Placental epithelial cell (primary cell): ENCODE measurements around the gene ZNF532. TPM values are rescaled to one million over a fixed set of nuclear protein-coding genes. Genes with fewer than 3 reads are reported as not detected.
A peak's percentile ranks its signal among the peaks of the same experiment; 100 is the strongest.

ENCODE experiments used
- small RNA-seq: library from RNA; depleted of rRNA; stranded (forward); fragments of <200 nt; gene quantifications from one replicate; pipeline ENCODE3, GENCODE V24; 2012
- total RNA-seq: library from RNA; depleted of rRNA; stranded (reverse); fragments of >200 nt; gene quantifications from 2 replicates; pipeline ENCODE4 v1.2.3, GENCODE V29; 2012

The ZNF532 gene
- total RNA-seq = 62.0 and 85.8 TPM in 2 replicates

GRCh38 chr18:58864146-58865032 lies at the start of gene ZNF532:
ZNF532 (plus strand) TSS chr18:58864877. CDS start in a region left out here.

Small RNAs within 50 kb of the gene (small RNA-seq; reads per million reads assigned to genes)
- gene RF00096 (not detected), gene RNU2-69P (4.9 reads per million, percentile 91 among the genes with 10 or more reads in this experiment)

Other genes with a start within 250 kb of the ZNF532 start
- 137 and 182 TPM in 2 replicates for gene ALPK2, start 235.8 kb upstream of the ZNF532 start, total RNA-seq
- gene MALT1, start 193.4 kb upstream of the ZNF532 start, total RNA-seq = 51.4 and 70.3 TPM in 2 replicates